GM18498 (cell line): ENCODE measurements around the gene SYNPR.
"Not testable (repeated sequence)": the region's sequence is repeated elsewhere in the genome, so short reads cannot be mapped to it uniquely, and the experiment has no call there.

ENCODE experiments used
- ATAC-seq: cut with Tn5 transposase; IDR thresholded peaks from one replicate; pipeline ENCODE4 v1.9.1; 2021; ENCODE audit warnings: mild to moderate bottlenecking, moderate library complexity; ENCODE audit not compliant: unreplicated experiment

Gene SYNPR

GRCh38 chr3:63278171-63279004 is at the start of gene SYNPR:
Gene SYNPR (plus strand): TSS chr3:63278308.
- no peak for ATAC-seq

GRCh38 chr3:63228677-63229076 is 49.4 kb upstream of the SYNPR start:
- ATAC-seq = peak; percentile 79

DNA sequence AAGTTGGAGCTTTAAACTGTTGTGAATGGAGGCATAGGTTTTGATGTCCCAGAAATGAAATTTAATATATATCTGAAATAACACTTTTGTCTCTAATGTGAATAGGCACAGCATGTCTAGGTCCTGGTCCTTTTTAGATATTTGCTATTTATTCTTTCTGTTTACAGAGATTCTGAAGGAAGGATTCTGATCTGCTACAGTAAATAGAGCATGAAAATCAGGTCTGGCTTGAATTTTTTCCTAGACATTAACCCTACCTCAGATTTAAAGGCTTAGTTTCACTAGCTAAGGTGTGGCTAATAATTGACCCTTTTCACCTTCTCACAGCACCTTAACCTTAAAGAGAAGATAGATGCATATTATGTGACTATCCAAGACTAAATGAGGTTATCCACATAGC is 48.0 kb upstream of the SYNPR start:
- ATAC-seq = no peak

- ATAC-seq = no peak
Observed at GRCh38 chr3:63231643-63232042, 46.5 kb upstream of the SYNPR start.

DNA sequence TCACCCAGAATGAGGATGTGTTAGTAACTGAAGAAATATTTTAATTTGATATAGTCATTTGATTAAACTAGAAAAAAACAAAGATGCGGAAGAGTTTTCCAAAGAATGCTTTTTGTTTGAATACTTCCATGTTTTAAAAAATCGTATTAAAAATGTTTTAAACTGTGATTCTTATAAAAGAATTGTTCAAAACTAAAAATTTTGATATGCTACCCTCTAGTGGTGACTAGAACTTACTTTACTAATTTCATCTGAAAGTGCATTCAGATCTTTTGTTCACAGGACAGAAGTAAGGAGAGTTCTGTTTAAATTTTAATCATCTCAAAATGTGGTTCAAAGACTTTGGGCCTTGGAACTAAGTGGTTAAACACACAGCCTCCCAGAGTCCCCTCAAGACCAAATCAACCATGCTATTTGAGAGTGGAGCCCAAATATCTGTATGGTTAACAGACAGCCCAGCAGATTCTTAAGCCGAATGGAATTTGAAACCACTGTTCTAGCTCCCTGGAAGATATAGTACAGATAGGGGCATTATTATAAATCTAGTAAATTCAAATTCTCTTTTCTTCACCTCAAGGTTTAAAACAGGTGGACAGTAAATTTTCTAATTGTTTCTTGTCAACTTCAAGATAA is 45.2 kb upstream of the SYNPR start:
- no peak for ATAC-seq

DNA sequence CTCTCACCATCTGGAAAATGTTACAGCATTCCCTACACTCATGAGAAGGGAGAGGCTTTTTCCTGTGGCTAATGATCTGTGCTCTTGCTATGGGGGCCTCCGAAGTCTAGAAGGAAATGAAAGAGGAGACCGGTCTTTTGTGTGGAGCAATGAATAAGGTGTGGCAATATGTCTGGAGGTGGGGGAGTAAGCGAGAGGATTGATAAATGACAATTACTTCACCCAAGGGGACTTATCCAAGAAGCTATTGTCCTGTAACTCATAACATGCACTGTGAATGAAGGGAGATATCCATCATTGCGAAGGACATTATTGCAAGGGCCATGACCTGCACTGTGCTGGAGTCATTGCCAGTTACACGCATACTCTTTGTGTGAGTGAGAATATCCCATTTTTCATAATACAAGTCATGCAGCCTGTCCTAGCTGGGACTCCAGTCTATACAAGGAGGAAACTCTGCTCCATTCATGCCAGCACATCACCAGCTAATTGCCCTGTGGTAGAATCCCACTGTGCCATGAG is 37.7 kb upstream of the SYNPR start:
- ATAC-seq = no peak

DNA sequence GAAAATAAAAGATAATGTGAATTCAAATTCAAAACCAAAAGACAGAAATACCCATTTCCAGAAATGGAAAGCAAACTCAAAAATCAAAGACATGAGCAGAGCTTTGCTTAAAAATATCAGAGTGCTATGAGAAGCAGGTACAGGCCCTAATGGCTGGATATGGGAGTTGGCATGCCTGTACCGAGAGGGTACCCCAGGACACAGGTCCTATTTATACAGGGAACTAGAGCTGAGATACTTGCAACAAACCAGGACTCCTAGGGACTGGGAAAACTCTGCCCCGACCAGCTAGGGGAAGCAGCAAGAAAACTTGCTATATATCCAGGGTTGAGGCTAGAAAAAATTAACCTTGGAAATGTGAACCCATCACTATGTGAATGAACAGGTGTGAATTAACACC is 36.0 kb upstream of the SYNPR start:
- no peak for ATAC-seq

GRCh38 chr3:63244486-63244885 is 33.6 kb upstream of the SYNPR start:
- no peak for ATAC-seq

DNA sequence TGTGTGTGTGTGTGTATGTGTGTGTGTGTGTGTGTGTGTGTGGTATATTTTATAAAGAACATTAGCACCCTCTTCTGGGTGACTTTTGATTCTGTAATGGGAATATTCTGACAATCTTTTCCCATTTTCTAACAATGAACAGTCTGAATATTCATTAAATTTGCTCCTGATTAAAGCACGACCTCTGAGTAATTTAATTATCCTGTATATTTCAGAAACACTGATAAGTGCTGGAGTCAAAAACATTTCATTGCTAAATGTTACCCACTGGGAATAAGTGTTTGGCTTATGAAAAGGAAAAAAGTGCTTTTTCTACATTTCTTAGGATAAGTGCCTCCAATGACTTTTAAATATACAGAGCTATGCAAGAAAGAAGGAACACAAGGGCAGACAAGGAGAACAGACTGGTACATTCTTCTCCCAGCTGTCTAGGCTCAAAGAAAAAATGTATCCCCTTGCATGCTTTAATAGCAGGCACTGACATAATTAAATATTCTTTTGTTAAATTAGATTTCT is 32.3 kb upstream of the SYNPR start:
- ATAC-seq = no peak

- no peak for ATAC-seq
Observed at GRCh38 chr3:63248015-63248414, 30.1 kb upstream of the SYNPR start.

- ATAC-seq = no peak
Observed at GRCh38 chr3:63251499-63251898, 26.6 kb upstream of the SYNPR start.

DNA sequence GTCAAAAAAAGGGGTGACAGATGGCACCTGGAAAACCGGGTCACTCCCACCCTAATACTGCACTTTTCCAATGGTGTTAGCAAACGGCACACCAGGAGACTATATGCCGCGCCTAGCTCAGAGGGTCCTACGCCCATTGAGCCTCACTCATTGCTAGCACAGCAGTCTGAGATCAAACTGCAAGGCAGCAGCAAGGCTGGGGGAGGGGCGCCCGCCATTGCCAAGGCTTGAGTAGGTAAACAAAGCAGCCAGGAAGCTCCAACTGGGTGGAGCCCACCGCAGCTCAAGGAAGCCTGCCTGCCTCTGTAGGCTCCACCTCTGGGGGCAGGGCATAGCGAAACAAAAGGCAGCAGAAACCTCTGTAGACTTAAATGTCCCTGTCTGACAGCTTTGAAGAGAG is 22.3 kb upstream of the SYNPR start:
- not testable (repeated sequence) for ATAC-seq

- no peak for ATAC-seq
Observed at GRCh38 chr3:63264716-63265115, 13.4 kb upstream of the SYNPR start.

GRCh38 chr3:63274359-63274758 is 3.7 kb upstream of the SYNPR start:
- ATAC-seq = no peak

- ATAC-seq = no peak
Observed at GRCh38 chr3:63279005-63279841, 1.1 kb downstream of the SYNPR start.

DNA sequence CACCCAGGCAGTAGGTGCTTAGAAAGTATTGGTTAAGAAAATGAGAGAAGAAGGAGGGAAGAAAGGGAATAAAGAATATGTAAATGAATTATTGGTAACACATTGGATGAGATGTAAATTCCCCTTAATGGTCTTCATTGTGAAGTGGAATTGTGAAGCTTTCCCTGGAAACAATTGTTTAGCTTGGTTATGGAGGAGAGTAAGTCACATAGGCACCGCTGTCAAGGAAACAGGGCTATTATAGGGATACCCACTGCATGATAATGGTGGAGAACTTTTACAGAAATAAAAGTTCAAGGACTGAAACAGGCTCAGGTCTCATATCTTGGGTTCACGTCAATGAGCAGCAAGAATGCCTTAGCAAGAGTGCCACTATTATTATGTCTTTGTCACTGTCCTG is 9.5 kb downstream of the SYNPR start:
- ATAC-seq = no peak

GRCh38 chr3:63290686-63291085 is 12.6 kb downstream of the SYNPR start:
- no peak for ATAC-seq

DNA sequence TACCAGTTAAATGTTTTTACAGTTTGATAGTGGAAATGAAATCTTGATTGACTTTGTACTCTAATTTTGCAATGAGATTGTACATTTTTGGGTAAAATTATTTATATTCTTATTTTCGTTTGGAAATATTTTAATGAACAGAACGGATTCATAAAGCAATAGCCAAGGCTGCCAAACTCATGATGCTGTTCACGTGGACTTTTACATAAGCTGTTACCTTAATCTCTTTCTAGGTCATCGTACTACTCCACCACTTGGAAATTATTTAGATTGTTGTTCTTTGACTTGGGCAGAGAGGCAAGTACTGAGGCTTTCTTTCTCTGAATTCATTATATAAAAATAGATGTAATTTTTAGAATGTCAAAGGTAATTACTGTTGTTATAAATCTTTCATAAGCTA is 16.2 kb downstream of the SYNPR start:
- ATAC-seq = no peak

GRCh38 chr3:63295356-63295755 is 17.2 kb downstream of the SYNPR start:
- ATAC-seq = no peak

DNA sequence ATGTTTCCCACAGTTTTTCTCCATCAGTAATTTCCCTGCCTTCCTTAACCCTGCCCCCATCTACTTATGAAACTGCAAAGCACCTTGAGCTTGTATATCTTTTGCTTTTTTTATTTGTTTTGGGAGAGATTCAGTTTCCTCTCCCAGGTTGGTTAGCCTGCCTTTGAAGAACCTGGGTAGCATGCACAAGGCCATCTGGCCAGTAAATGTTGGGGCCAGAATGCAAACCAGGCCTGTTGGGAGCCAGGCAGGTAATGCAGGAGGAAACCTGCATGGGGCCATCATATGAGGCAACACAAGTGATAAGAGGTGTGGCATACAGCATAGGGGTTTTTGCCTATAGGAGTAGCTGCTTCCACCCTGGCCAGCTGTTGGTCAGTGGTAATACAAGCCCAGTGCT is 17.7 kb downstream of the SYNPR start:
- ATAC-seq = no peak

DNA sequence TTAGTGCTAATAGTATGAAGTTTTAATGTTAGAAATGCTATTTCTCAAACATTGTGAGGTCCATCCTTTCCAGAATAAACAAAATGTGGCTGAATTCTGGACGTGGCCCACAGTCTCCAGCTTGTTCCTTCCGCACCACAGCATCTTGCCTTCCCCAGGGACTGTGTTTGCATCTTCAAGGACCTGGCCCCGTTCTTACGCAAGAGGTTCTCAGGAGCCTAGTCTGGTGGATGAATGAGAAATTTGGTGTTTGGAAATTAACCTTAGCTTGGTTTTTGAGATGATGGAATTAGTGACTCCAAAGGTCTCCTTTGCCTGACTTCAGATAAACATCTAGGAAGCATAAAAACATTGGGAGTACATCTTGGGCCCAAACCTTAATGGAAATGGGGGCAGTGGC is 18.1 kb downstream of the SYNPR start:
- no peak for ATAC-seq
